Activated T-helper 1 cell treated with Interleukin-2 at 50 U/mL for 16 hours (primary cell): ENCODE measurements around the gene HTR1B.

Source experiments
- DNase-seq: peaks from one replicate; pipeline ENCODE4 v3.0.0-alpha.2; 2020; ENCODE audit warnings: low read depth

Gene HTR1B

DNA sequence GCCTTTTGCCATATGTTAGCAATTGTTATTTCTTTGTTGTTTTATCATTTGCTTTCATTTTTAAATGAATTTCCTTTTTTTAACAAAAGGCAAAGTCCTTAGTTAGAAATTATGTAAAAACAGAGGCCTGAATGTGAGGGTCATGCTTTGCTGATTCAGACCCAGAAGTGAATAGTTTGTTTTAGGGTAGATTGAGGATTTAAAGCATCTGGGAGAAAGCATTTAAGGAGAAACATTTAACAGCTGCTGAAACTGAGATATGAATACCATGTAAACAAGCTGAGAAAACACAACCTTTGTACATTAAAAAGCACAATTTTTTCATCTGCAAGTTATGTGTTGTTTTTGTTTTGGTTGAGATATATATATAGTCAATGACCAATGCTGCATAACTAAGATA, 8.0 kb downstream of the HTR1B start:
- no peak for DNase-seq

- DNase-seq: no peak
Observed at GRCh38 chr6:77454386-77454785, 8.9 kb downstream of the HTR1B start.

- DNase-seq: no peak
Observed at GRCh38 chr6:77451466-77451865, 11.8 kb downstream of the HTR1B start.

GRCh38 chr6:77450924-77451323, 12.4 kb downstream of the HTR1B start:
- no peak for DNase-seq

- DNase-seq: no peak
Observed at GRCh38 chr6:77448546-77448945, 14.7 kb downstream of the HTR1B start.

DNA sequence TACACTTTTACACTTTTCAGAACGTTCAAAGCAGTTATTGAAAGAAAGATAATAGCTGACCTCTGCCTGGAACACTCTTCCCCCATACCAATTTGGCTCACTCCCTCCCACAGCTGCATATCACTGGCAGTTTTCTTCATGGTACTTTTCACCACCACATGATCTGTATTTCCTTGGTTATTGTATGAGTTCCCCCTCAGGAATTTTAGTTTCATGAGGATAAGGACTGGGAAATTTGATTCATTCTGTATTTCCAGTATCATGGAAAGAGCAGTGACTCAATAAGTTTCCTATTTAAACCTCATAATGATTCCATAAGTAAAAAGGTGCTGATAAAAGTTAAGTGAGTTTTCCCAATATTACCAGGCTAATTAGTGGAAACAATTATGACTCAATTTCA, 16.0 kb downstream of the HTR1B start:
- no peak for DNase-seq

DNA sequence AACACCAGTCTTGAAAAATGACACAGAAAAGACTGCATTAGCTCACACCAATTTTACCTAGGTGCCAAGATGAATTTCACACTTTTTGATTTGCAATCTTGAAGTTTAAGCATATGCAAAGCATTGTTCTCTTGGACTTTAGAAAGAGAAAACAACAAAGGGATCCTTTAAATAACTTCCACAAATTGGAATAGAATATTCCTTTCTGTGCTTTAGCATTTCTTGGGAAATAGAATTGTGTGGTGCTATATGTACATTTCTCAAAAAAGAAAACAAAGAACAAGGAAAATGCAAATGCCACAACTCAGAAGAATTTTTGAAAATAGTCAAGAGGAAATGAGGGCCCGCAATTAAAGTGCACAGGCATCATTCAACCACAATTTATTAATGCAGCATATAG, 17.0 kb downstream of the HTR1B start:
- DNase-seq: no peak

DNA sequence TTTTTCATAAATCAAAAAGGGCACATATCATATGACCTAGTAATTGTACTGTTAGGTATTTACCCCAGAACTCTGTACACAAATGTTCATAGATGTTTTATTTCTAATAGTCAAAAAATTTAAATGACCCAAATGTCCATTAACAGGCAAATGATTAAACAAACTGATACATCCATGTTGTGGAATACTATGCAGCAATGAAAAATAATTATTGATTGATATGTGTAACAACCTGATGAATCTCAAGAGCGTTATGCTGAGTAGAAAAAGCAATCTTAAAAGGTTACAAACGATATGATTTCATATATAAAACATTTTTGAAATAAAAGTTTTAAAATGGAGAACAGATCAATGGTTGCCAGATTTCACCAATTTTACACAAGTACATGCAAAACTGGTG, 18.1 kb downstream of the HTR1B start:
- DNase-seq: no peak

- no peak for DNase-seq
Observed at GRCh38 chr6:77440206-77440976, 22.9 kb downstream of the HTR1B start.

- no peak for DNase-seq
Observed at GRCh38 chr6:77433888-77434287, 29.4 kb downstream of the HTR1B start.

DNA sequence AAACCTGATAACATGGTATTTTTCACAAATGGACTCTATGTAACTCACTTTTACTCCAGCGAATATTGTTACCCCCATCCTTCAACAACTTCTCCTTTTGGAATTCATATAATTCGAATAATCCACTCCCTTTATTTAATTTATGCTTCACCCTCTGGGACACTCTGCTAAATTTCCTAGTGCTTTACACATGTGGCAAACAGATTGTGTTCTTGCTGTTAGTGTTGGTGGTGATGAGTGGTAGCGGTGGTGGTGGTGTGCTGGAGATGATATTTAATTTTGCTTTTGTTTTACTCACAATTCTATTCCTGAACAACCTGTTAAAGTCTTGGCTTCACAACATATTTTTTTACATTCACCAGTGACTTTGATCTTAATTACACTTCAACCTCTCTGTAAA, 32.8 kb downstream of the HTR1B start:
- no peak for DNase-seq

- no peak for DNase-seq
Observed at GRCh38 chr6:77425671-77426070, 37.6 kb downstream of the HTR1B start.

GRCh38 chr6:77425216-77425615, 38.1 kb downstream of the HTR1B start:
- DNase-seq: no peak

GRCh38 chr6:77424761-77425160, 38.5 kb downstream of the HTR1B start:
- DNase-seq: no peak

DNA sequence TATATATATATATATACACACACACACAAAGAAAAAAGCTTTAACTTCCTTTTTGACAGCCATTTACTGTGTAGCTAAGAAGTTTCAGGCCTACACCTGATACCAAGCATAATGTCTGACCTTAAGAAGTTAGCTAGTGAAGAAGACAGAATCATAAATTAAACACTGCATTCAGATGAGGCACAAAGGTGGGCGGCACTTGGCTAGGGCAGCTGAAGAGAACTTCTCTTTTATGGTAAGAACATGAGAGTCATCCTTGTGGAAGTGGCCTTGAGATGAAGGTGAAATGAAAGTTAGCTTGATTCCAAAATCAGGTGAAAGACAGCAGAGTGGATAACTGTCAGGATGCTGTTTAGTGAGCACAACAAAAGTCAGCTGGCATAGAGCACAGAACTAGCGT, 46.5 kb downstream of the HTR1B start:
- no peak for DNase-seq

- no peak for DNase-seq
Observed at GRCh38 chr6:77415706-77416105, 47.6 kb downstream of the HTR1B start.
